GM12892 (cell line): Measurements from ENCODE around the gene C9orf57.

Experiments used
- POLR2A ChIP-seq: IDR thresholded peaks from 2 replicates; pipeline ENCODE4 v1.6.1; 2011; ENCODE audit warnings: low read depth, low read length, control low read depth
- POLR2AphosphoS5 ChIP-seq: IDR thresholded peaks from 2 replicates; pipeline ENCODE4 v1.6.1; 2011; ENCODE audit warnings: low read depth, low read length, control low read depth
- TAF1 ChIP-seq: IDR thresholded peaks from 2 replicates; pipeline ENCODE4 v1.6.1; 2011; ENCODE audit warnings: low read depth, mild to moderate bottlenecking, control low read depth, low read length, borderline replicate concordance

GRCh38 chr9:72060513-72060912 lies at the start of gene C9orf57:
- TF ChIP-seq POLR2AphosphoS5 (no peak), POLR2A (no peak), TAF1 (no peak)
